Activated naive CD4-positive, alpha-beta T cell treated with anti-CD3 and anti-CD28 coated beads, Interleukin-2, amount 50 U/mL, for 24 hours (primary cell): Measurements from ENCODE around the gene EMC9.

Experiments used
- H3K27ac Mint-ChIP-seq: one replicate; pipeline ENCODE4 v1.8.0; 2021; ENCODE audit warnings: mild to moderate bottlenecking, mixed read lengths
- H3K27me3 Mint-ChIP-seq: one replicate; pipeline ENCODE4 v1.8.0; 2021; ENCODE audit warnings: mixed read lengths
- H3K36me3 Mint-ChIP-seq: one replicate; pipeline ENCODE4 v1.8.0; 2021; ENCODE audit warnings: mixed read lengths
- H3K4me1 Mint-ChIP-seq: one replicate; pipeline ENCODE4 v1.8.0; 2021; ENCODE audit warnings: mixed read lengths
- H3K4me3 Mint-ChIP-seq: one replicate; pipeline ENCODE4 v1.8.0; 2021; ENCODE audit warnings: mild to moderate bottlenecking, mixed read lengths
- H3K9me3 Mint-ChIP-seq: one replicate; pipeline ENCODE4 v1.8.0; 2021; ENCODE audit warnings: mixed read lengths

The EMC9 gene

GRCh38 chr14:24160850-24161804 lies 19.7 kb upstream of the EMC9 start, which contains the start of gene IRF9:
Gene IRF9, plus strand, starts transcription at chr14:24161265. Its CDS starts 880 bp downstream, at chr14:24162145.
- H3K4me1 Mint-ChIP-seq: peaks cover 58% of the 10 kb centered on the region
- H3K27me3 Mint-ChIP-seq: no peaks in the 10 kb centered on the region
- peak within 1 kb of the TSS; percentile 98 for H3K4me3 Mint-ChIP-seq
- H3K9me3 Mint-ChIP-seq: no peaks in the 10 kb centered on the region
- H3K27ac Mint-ChIP-seq: peak within 1 kb of the TSS; percentile 100
- H3K36me3 Mint-ChIP-seq: peaks cover 19% of the 10 kb centered on the region

- Mint-ChIP-seq H3K36me3 (peaks cover 17% of the 10 kb centered on the region), H3K27ac (peak overlapping the region; percentile 100), H3K4me3 (peak overlapping the region; percentile 33), H3K9me3 (no peaks in the 10 kb centered on the region), H3K27me3 (no peaks in the 10 kb centered on the region), H3K4me1 (peaks cover 52% of the 10 kb centered on the region)
Measured at GRCh38 chr14:24160499-24160849, 19.1 kb upstream of the EMC9 start.

GRCh38 chr14:24159777-24160498 lies 18.5 kb upstream of the EMC9 start:
- H3K27me3 Mint-ChIP-seq: no peaks in the 10 kb centered on the region
- H3K36me3 Mint-ChIP-seq: peaks cover 17% of the 10 kb centered on the region
- H3K4me1 Mint-ChIP-seq: peaks cover 47% of the 10 kb centered on the region
- no peaks in the 10 kb centered on the region for H3K9me3 Mint-ChIP-seq
- peak overlapping the region; percentile 33 for H3K4me3 Mint-ChIP-seq
- H3K27ac Mint-ChIP-seq: peak overlapping the region; percentile 93

GRCh38 chr14:24157331-24157730 lies 15.9 kb upstream of the EMC9 start:
- no peak overlapping the region for H3K4me3 Mint-ChIP-seq
- H3K9me3 Mint-ChIP-seq: no peaks in the 10 kb centered on the region
- peaks cover 7% of the 10 kb centered on the region for H3K36me3 Mint-ChIP-seq
- peaks cover 23% of the 10 kb centered on the region for H3K4me1 Mint-ChIP-seq
- H3K27me3 Mint-ChIP-seq: no peaks in the 10 kb centered on the region
- H3K27ac Mint-ChIP-seq: peak overlapping the region; percentile 0

- Mint-ChIP-seq H3K36me3 (peaks cover 5% of the 10 kb centered on the region), H3K27me3 (no peaks in the 10 kb centered on the region)
Measured at GRCh38 chr14:24156840-24157239, 15.4 kb upstream of the EMC9 start.

GRCh38 chr14:24155100-24155499 lies 13.7 kb upstream of the EMC9 start:
- H3K4me3 Mint-ChIP-seq: no peak overlapping the region
- no peak overlapping the region for H3K27ac Mint-ChIP-seq
- peaks cover 13% of the 10 kb centered on the region for H3K4me1 Mint-ChIP-seq
- peaks cover 8% of the 10 kb centered on the region for H3K36me3 Mint-ChIP-seq
- no peaks in the 10 kb centered on the region for H3K9me3 Mint-ChIP-seq
- no peaks in the 10 kb centered on the region for H3K27me3 Mint-ChIP-seq

More at GRCh38 chr14:24156840-24157239, 15.4 kb upstream of the EMC9 start:
- H3K27ac Mint-ChIP-seq: peak overlapping the region; percentile 0
- H3K9me3 Mint-ChIP-seq: no peaks in the 10 kb centered on the region
- H3K4me3 Mint-ChIP-seq: no peak overlapping the region
- peaks cover 18% of the 10 kb centered on the region for H3K4me1 Mint-ChIP-seq

- no peaks in the 10 kb centered on the region for H3K27me3 Mint-ChIP-seq
- H3K4me3 Mint-ChIP-seq: no peak overlapping the region
- no peak overlapping the region for H3K27ac Mint-ChIP-seq
- peaks cover 29% of the 10 kb centered on the region for H3K4me1 Mint-ChIP-seq
- H3K36me3 Mint-ChIP-seq: peaks cover 8% of the 10 kb centered on the region
- no peaks in the 10 kb centered on the region for H3K9me3 Mint-ChIP-seq
Measured at GRCh38 chr14:24151404-24152080, 10.2 kb upstream of the EMC9 start.

- peaks cover 29% of the 10 kb centered on the region for H3K4me1 Mint-ChIP-seq
- H3K27ac Mint-ChIP-seq: no peak overlapping the region
- no peak overlapping the region for H3K4me3 Mint-ChIP-seq
- H3K36me3 Mint-ChIP-seq: peaks cover 8% of the 10 kb centered on the region
- no peaks in the 10 kb centered on the region for H3K27me3 Mint-ChIP-seq
- no peaks in the 10 kb centered on the region for H3K9me3 Mint-ChIP-seq
Measured at GRCh38 chr14:24150993-24151392, 9.6 kb upstream of the EMC9 start.

GRCh38 chr14:24150567-24150966 lies 9.2 kb upstream of the EMC9 start:
- no peak overlapping the region for H3K27ac Mint-ChIP-seq
- H3K4me3 Mint-ChIP-seq: peak overlapping the region; percentile 19
- no peaks in the 10 kb centered on the region for H3K27me3 Mint-ChIP-seq
- H3K4me1 Mint-ChIP-seq: peaks cover 33% of the 10 kb centered on the region
- no peaks in the 10 kb centered on the region for H3K9me3 Mint-ChIP-seq
- H3K36me3 Mint-ChIP-seq: peaks cover 9% of the 10 kb centered on the region

GRCh38 chr14:24150061-24150460 lies 8.7 kb upstream of the EMC9 start:
- H3K4me1 Mint-ChIP-seq: peaks cover 38% of the 10 kb centered on the region
- H3K4me3 Mint-ChIP-seq: no peak overlapping the region
- no peak overlapping the region for H3K27ac Mint-ChIP-seq
- no peaks in the 10 kb centered on the region for H3K27me3 Mint-ChIP-seq
- peaks cover 8% of the 10 kb centered on the region for H3K36me3 Mint-ChIP-seq
- no peaks in the 10 kb centered on the region for H3K9me3 Mint-ChIP-seq

GRCh38 chr14:24149302-24149969 lies 8.0 kb upstream of the EMC9 start:
- Mint-ChIP-seq H3K27ac (no peak overlapping the region), H3K9me3 (no peaks in the 10 kb centered on the region), H3K4me1 (peaks cover 43% of the 10 kb centered on the region), H3K27me3 (no peaks in the 10 kb centered on the region), H3K4me3 (peak overlapping the region; percentile 99), H3K36me3 (peaks cover 8% of the 10 kb centered on the region)

GRCh38 chr14:24147761-24148428 lies 6.5 kb upstream of the EMC9 start:
- Mint-ChIP-seq H3K4me3 (peak overlapping the region; percentile 99), H3K36me3 (peaks cover 12% of the 10 kb centered on the region), H3K27ac (peak overlapping the region; percentile 70), H3K9me3 (no peaks in the 10 kb centered on the region), H3K4me1 (peaks cover 56% of the 10 kb centered on the region), H3K27me3 (no peaks in the 10 kb centered on the region)

GRCh38 chr14:24146978-24147760 lies 5.8 kb upstream of the EMC9 start, which contains the start of gene RNF31:
Gene RNF31, plus strand, starts transcription at chr14:24147498. Its CDS starts 201 bp downstream, at chr14:24147699.
- Mint-ChIP-seq H3K4me3 (peak within 1 kb of the TSS; percentile 99), H3K27ac (peak within 1 kb of the TSS; percentile 98), H3K36me3 (peaks cover 12% of the 10 kb centered on the region), H3K9me3 (no peaks in the 10 kb centered on the region), H3K27me3 (no peaks in the 10 kb centered on the region), H3K4me1 (peaks cover 61% of the 10 kb centered on the region)

- H3K9me3 Mint-ChIP-seq: no peaks in the 10 kb centered on the region
- H3K36me3 Mint-ChIP-seq: peaks cover 10% of the 10 kb centered on the region
- peaks cover 66% of the 10 kb centered on the region for H3K4me1 Mint-ChIP-seq
- H3K27ac Mint-ChIP-seq: peak within 1 kb of the TSS; percentile 98
- H3K27me3 Mint-ChIP-seq: no peaks in the 10 kb centered on the region
- H3K4me3 Mint-ChIP-seq: peak within 1 kb of the TSS; percentile 99
Measured at GRCh38 chr14:24146453-24146977, 5.1 kb upstream of the EMC9 start, which contains the start of gene PSME2. Gene PSME2, minus strand, starts transcription at chr14:24146610. Its CDS starts 29 bp downstream, at chr14:24146581.
